ENCODE measurements around the gene CD79A.

Gene CD79A

GRCh38 chr19:41886761-41887710, 10.0 kb downstream of the CD79A start:
- no peak for DNase-seq

- no peak for DNase-seq
Observed at GRCh38 chr19:41887711-41888382, 10.8 kb downstream of the CD79A start.

GRCh38 chr19:41888926-41889325, 11.8 kb downstream of the CD79A start:
- DNase-seq: no peak

- no peak for DNase-seq
Observed at GRCh38 chr19:41889896-41890295, 12.8 kb downstream of the CD79A start.

- no peak for DNase-seq
Observed at GRCh38 chr19:41890936-41891335, 13.9 kb downstream of the CD79A start.

- DNase-seq: no peak
Observed at GRCh38 chr19:41892173-41892902, 15.3 kb downstream of the CD79A start.

- DNase-seq: no peak
Observed at GRCh38 chr19:41893899-41894298, 16.8 kb downstream of the CD79A start.

GRCh38 chr19:41894350-41894749, 17.3 kb downstream of the CD79A start:
- no peak for DNase-seq

GRCh38 chr19:41895745-41896580, 18.9 kb downstream of the CD79A start:
- no peak for DNase-seq

GRCh38 chr19:41896581-41896942, 19.5 kb downstream of the CD79A start:
- no peak for DNase-seq

GRCh38 chr19:41897181-41897580, 20.1 kb downstream of the CD79A start:
- no peak for DNase-seq

- DNase-seq: no peak
Observed at GRCh38 chr19:41897820-41898219, 20.7 kb downstream of the CD79A start.

GRCh38 chr19:41898235-41898634, 21.2 kb downstream of the CD79A start:
- no peak for DNase-seq

- DNase-seq: no peak
Observed at GRCh38 chr19:41901707-41902360, 24.8 kb downstream of the CD79A start.

- no peak for DNase-seq
Observed at GRCh38 chr19:41902594-41902993, 25.5 kb downstream of the CD79A start.

- DNase-seq: no peak
Observed at GRCh38 chr19:41903193-41903953, 26.3 kb downstream of the CD79A start.

- DNase-seq: no peak
Observed at GRCh38 chr19:41904118-41904870, 27.2 kb downstream of the CD79A start.

GRCh38 chr19:41905273-41906002, 28.4 kb downstream of the CD79A start:
- DNase-seq: no peak

- no peak for DNase-seq
Observed at GRCh38 chr19:41906271-41906670, 29.2 kb downstream of the CD79A start.

All from NCI-H446 treated with DMSO at 0.1 percent for 48 hours (cell line).